GM23338 (cell line): ENCODE measurements around the gene COMMD3. TPM values are rescaled to one million over a fixed set of nuclear protein-coding genes. Genes with fewer than 3 reads are reported as not detected.

Experiments used
- ATAC-seq: fragments of 200-7000 bp; cut with Tn5 transposase; 3 replicates; pipeline ENCODE4 v1.9.1; 2020
- DNase-seq: peaks from one replicate; pipeline ENCODE4 v3.0.0-alpha.2; 2015; ENCODE audit warnings: low spot score
- H2AFZ ChIP-seq: fragments of 200-600 bp; sonication (generic); 2 replicates; pipeline ENCODE4 v1.8.0; 2016; ENCODE audit warnings: antibody characterized with exemption, mild to moderate bottlenecking, moderate library complexity
- H3F3A ChIP-seq: fragments of 200-600 bp; sonication (generic); replicated peaks from 2 replicates; pipeline ENCODE4 v1.8.0; 2017; ENCODE audit warnings: antibody characterized with exemption, mixed run types, low read depth
- H3K27ac ChIP-seq: fragments of 200-600 bp; sonication (generic); 2 replicates; pipeline ENCODE4 v1.6.1; 2016; ENCODE audit warnings: low read depth
- H3K27me3 ChIP-seq: fragments of 200-600 bp; sonication (generic); 2 replicates; pipeline ENCODE4 v1.8.0; 2016; ENCODE audit warnings: mild to moderate bottlenecking, mixed run types, moderate library complexity; ENCODE audit not compliant: insufficient read depth
- H3K36me3 ChIP-seq: fragments of 200-600 bp; sonication (generic); 2 replicates; pipeline ENCODE4 v1.8.0; 2016; ENCODE audit warnings: mild to moderate bottlenecking; ENCODE audit not compliant: insufficient read depth
- H3K4me1 ChIP-seq: fragments of 200-600 bp; sonication (generic); 2 replicates; pipeline ENCODE4 v1.8.0; 2016; ENCODE audit warnings: mild to moderate bottlenecking, moderate library complexity; ENCODE audit not compliant: insufficient read depth
- H3K4me2 ChIP-seq: fragments of 200-600 bp; sonication (generic); 2 replicates; pipeline ENCODE4 v1.7.1; 2017; ENCODE audit warnings: mixed run types
- H3K4me3 ChIP-seq: fragments of 200-600 bp; sonication (generic); 2 replicates; pipeline ENCODE4 v1.6.1; 2016; ENCODE audit warnings: mixed run types
- H3K79me2 ChIP-seq: fragments of 200-600 bp; sonication (generic); replicated peaks from 2 replicates; pipeline ENCODE4 v1.8.0; 2017; ENCODE audit warnings: mild to moderate bottlenecking; ENCODE audit not compliant: insufficient read depth
- H3K9me2 ChIP-seq: fragments of 200-600 bp; sonication (generic); 2 replicates; pipeline ENCODE4 v1.8.0; 2017; ENCODE audit not compliant: insufficient read depth
- H4K20me1 ChIP-seq: fragments of 200-600 bp; sonication (generic); replicated peaks from 2 replicates; pipeline ENCODE4 v1.8.0; 2017; ENCODE audit warnings: mild to moderate bottlenecking; ENCODE audit not compliant: insufficient read depth
- H3K27ac Mint-ChIP-seq: 2 replicates; pipeline ENCODE4 v1.8.0; 2020; ENCODE audit warnings: inconsistent platforms, mild to moderate bottlenecking, moderate library complexity, mixed read lengths
- H3K27me3 Mint-ChIP-seq: 3 replicates; pipeline ENCODE4 v1.8.0; 2022; ENCODE audit warnings: low read depth, mild to moderate bottlenecking, moderate library complexity, mixed read lengths, inconsistent platforms; ENCODE audit not compliant: insufficient read depth, poor library complexity
- H3K36me3 Mint-ChIP-seq: 3 replicates; pipeline ENCODE4 v1.8.0; 2021; ENCODE audit warnings: low read depth, mild to moderate bottlenecking, inconsistent platforms, moderate library complexity, mixed read lengths
- H3K4me1 Mint-ChIP-seq: 3 replicates; pipeline ENCODE4 v1.8.0; 2020; ENCODE audit warnings: mild to moderate bottlenecking, inconsistent platforms, mixed read lengths
- H3K4me3 Mint-ChIP-seq: 3 replicates; pipeline ENCODE4 v1.8.0; 2021; ENCODE audit warnings: moderate library complexity, mild to moderate bottlenecking, inconsistent platforms, mixed read lengths
- H3K9me3 Mint-ChIP-seq: 3 replicates; pipeline ENCODE4 v1.8.0; 2020; ENCODE audit warnings: moderate library complexity, mild to moderate bottlenecking, inconsistent platforms, mixed read lengths
- CREB1 ChIP-seq: fragments of 250-450 bp; sonication (Bioruptor Pico); IDR thresholded peaks from 2 replicates; pipeline ENCODE4 v1.5.0; 2020; ENCODE audit warnings: low read depth, mild to moderate bottlenecking, moderate library complexity
- EZH2 ChIP-seq: fragments of 200-600 bp; sonication (generic); IDR thresholded peaks from one replicate; pipeline ENCODE4 v1.8.0; 2017; ENCODE audit warnings: antibody characterized with exemption, mild to moderate bottlenecking, low read depth; ENCODE audit not compliant: unreplicated experiment
- NANOG ChIP-seq: IDR thresholded peaks from 2 replicates; pipeline ENCODE4 v1.6.1; 2016; ENCODE audit warnings: antibody characterized with exemption, borderline replicate concordance
- POLR2AphosphoS5 ChIP-seq: IDR thresholded peaks from 2 replicates; pipeline ENCODE4 v1.6.1; 2016; ENCODE audit warnings: antibody characterized with exemption, low read depth
- STAT1 ChIP-seq: IDR thresholded peaks from one replicate; pipeline ENCODE4 v1.6.1; 2016; ENCODE audit warnings: antibody characterized with exemption; ENCODE audit not compliant: unreplicated experiment
- polyA plus RNA-seq: library from polyadenylated mRNA; unstranded; fragments of >200 nt; fragmentation: Nextera tagmentation; extraction: Ambion mirVana; gene quantifications from 2 replicates; pipeline ENCODE4 v1.2.1, GENCODE V29; 2016
- total RNA-seq: library from RNA; depleted of rRNA; stranded (reverse); fragments of >200 nt; shearing (Covaris generic); gene quantifications from 2 replicates; pipeline ENCODE4 v1.2.3, GENCODE V29; 2014
- TF ChIP-seq, protein P1 (sequence below): fragments of 250-450 bp; sonication (Bioruptor Pico); IDR thresholded peaks from 2 replicates; pipeline ENCODE4 v1.5.0; 2020; ENCODE audit warnings: mild to moderate bottlenecking, moderate library complexity
- TF ChIP-seq, protein P2 (sequence below): IDR thresholded peaks from 2 replicates; pipeline ENCODE4 v1.6.1; 2016; ENCODE audit warnings: antibody characterized with exemption
- TF ChIP-seq, protein P3 (sequence below), 2 experiments: fragments of 200-600 bp in 1 of 2; sonication (generic) in 1 of 2; conservative IDR thresholded peaks; 2 replicates each; pipeline versions ENCODE4 v1.5.1 to v1.6.1; 2016 to 2017; ENCODE audit warnings: antibody characterized with exemption in 2 of 2, low read depth in 2 of 2, mild to moderate bottlenecking in 2 of 2, moderate library complexity in 1 of 2

The COMMD3 gene
- total and polyA plus RNA-seq, 2 experiments from 2014 or later: 1.1 to 5.2 TPM

DNA sequence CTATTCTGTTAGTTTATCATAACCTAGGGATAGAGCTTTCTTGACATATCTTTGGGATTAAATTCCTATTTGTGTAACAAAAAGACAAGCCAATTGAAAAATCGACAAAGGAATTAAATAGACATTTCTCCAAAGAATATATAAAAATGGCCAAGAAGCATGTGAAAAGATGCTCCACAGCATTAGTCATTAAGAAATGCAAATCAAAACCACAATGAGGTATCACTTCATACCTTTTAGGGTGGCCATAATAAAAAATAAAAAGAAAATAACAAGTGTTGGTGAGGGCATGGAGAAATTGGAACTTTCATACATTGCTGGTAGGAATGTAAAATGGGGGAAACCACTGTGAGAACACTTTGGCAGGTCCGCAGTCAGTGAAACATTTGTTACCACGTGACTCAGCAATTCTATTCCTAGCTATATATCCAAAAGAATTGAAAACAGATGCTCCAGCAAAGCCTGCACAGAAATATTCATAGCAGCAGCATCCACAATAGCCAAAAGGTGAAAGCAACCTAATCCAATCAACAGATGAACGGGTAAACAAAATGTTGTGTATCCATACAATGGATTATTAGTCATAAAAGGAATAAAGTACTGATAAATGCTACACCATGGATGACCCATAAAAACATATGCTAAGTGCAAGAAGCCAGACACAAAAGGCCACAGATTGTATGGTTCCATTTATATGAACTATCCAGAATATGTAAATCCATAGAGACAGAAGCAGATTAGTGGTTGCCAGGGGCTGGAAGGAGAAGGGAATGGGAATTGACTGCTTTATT, 49.7 kb downstream of the COMMD3 start:
- no peak for DNase-seq

More for the DNA sequence above, 49.7 kb downstream of the COMMD3 start:
- Mint-ChIP-seq H3K4me3 (no peak overlapping the region), H3K9me3 (no peaks in the 10 kb centered on the region), H3K27ac (no peak overlapping the region; the same call in 1 of the 2 replicates), H3K36me3 (no peaks in the 10 kb centered on the region), H3K4me1 (peaks cover under 1% of the 10 kb centered on the region; the same call in 1 of the 3 replicates), H3K27me3 (no peaks in the 10 kb centered on the region)
- H3K36me3 ChIP-seq: no peaks in the 10 kb centered on the region
- no peaks in the 10 kb centered on the region for H3F3A ChIP-seq
- H3K27ac ChIP-seq: no peak overlapping the region
- ATAC-seq: no peak
- no peaks in the 10 kb centered on the region for H3K4me1 ChIP-seq
- H3K9me2 ChIP-seq: no peaks in the 10 kb centered on the region
- no peak overlapping the region for H3K4me2 ChIP-seq
- no peaks in the 10 kb centered on the region for H3K27me3 ChIP-seq
- TF ChIP-seq, protein P1, sequence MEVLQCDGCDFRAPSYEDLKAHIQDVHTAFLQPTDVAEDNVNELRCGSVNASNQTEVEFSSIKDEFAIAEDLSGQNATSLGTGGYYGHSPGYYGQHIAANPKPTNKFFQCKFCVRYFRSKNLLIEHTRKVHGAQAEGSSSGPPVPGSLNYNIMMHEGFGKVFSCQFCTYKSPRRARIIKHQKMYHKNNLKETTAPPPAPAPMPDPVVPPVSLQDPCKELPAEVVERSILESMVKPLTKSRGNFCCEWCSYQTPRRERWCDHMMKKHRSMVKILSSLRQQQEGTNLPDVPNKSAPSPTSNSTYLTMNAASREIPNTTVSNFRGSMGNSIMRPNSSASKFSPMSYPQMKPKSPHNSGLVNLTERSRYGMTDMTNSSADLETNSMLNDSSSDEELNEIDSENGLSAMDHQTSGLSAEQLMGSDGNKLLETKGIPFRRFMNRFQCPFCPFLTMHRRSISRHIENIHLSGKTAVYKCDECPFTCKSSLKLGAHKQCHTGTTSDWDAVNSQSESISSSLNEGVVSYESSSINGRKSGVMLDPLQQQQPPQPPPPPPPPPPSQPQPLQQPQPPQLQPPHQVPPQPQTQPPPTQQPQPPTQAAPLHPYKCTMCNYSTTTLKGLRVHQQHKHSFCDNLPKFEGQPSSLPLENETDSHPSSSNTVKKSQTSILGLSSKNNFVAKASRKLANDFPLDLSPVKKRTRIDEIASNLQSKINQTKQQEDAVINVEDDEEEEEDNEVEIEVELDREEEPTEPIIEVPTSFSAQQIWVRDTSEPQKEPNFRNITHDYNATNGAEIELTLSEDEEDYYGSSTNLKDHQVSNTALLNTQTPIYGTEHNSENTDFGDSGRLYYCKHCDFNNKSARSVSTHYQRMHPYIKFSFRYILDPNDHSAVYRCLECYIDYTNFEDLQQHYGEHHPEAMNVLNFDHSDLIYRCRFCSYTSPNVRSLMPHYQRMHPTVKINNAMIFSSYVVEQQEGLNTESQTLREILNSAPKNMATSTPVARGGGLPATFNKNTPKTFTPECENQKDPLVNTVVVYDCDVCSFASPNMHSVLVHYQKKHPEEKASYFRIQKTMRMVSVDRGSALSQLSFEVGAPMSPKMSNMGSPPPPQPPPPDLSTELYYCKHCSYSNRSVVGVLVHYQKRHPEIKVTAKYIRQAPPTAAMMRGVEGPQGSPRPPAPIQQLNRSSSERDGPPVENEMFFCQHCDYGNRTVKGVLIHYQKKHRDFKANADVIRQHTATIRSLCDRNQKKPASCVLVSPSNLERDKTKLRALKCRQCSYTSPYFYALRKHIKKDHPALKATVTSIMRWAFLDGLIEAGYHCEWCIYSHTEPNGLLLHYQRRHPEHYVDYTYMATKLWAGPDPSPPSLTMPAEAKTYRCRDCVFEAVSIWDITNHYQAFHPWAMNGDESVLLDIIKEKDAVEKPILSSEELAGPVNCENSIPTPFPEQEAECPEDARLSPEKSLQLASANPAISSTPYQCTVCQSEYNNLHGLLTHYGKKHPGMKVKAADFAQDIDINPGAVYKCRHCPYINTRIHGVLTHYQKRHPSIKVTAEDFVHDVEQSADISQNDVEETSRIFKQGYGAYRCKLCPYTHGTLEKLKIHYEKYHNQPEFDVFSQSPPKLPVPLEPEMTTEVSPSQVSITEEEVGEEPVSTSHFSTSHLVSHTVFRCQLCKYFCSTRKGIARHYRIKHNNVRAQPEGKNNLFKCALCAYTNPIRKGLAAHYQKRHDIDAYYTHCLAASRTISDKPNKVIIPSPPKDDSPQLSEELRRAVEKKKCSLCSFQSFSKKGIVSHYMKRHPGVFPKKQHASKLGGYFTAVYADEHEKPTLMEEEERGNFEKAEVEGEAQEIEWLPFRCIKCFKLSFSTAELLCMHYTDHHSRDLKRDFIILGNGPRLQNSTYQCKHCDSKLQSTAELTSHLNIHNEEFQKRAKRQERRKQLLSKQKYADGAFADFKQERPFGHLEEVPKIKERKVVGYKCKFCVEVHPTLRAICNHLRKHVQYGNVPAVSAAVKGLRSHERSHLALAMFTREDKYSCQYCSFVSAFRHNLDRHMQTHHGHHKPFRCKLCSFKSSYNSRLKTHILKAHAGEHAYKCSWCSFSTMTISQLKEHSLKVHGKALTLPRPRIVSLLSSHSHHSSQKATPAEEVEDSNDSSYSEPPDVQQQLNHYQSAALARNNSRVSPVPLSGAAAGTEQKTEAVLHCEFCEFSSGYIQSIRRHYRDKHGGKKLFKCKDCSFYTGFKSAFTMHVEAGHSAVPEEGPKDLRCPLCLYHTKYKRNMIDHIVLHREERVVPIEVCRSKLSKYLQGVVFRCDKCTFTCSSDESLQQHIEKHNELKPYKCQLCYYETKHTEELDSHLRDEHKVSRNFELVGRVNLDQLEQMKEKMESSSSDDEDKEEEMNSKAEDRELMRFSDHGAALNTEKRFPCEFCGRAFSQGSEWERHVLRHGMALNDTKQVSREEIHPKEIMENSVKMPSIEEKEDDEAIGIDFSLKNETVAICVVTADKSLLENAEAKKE (CRISPR knock-in tag): no peak
- TF ChIP-seq NANOG: no peak
- no peak for TF ChIP-seq POLR2AphosphoS5
- no peak for TF ChIP-seq CREB1 (CRISPR knock-in tag)
- TF ChIP-seq, protein P2, sequence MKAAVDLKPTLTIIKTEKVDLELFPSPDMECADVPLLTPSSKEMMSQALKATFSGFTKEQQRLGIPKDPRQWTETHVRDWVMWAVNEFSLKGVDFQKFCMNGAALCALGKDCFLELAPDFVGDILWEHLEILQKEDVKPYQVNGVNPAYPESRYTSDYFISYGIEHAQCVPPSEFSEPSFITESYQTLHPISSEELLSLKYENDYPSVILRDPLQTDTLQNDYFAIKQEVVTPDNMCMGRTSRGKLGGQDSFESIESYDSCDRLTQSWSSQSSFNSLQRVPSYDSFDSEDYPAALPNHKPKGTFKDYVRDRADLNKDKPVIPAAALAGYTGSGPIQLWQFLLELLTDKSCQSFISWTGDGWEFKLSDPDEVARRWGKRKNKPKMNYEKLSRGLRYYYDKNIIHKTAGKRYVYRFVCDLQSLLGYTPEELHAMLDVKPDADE: no peak
- no peak for TF ChIP-seq STAT1
- TF ChIP-seq, protein P3, sequence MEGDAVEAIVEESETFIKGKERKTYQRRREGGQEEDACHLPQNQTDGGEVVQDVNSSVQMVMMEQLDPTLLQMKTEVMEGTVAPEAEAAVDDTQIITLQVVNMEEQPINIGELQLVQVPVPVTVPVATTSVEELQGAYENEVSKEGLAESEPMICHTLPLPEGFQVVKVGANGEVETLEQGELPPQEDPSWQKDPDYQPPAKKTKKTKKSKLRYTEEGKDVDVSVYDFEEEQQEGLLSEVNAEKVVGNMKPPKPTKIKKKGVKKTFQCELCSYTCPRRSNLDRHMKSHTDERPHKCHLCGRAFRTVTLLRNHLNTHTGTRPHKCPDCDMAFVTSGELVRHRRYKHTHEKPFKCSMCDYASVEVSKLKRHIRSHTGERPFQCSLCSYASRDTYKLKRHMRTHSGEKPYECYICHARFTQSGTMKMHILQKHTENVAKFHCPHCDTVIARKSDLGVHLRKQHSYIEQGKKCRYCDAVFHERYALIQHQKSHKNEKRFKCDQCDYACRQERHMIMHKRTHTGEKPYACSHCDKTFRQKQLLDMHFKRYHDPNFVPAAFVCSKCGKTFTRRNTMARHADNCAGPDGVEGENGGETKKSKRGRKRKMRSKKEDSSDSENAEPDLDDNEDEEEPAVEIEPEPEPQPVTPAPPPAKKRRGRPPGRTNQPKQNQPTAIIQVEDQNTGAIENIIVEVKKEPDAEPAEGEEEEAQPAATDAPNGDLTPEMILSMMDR (conservative IDR thresholded peaks at IDR 0.05; ENCODE audit: low read depth in 2 of 2): no peak
- TF ChIP-seq EZH2: no peak
- H4K20me1 ChIP-seq: no peaks in the 10 kb centered on the region
- no peak overlapping the region for H3K4me3 ChIP-seq
- H3K79me2 ChIP-seq: no peaks in the 10 kb centered on the region
- peak overlapping the region; percentile 13; the same call in 1 of the 2 replicates for H2AFZ ChIP-seq
